HG03571 (cell line): ENCODE results near the gene PHLDB2.

Source experiments
- ATAC-seq: cut with Tn5 transposase; IDR thresholded peaks from one replicate; pipeline ENCODE4 v1.9.1; 2021; ENCODE audit not compliant: unreplicated experiment

Gene PHLDB2

GRCh38 chr3:111989061-111989678 lies 130.1 kb downstream of the PHLDB2 start:
- peak; percentile 79 for ATAC-seq

GRCh38 chr3:111993038-111993437 lies 134.0 kb downstream of the PHLDB2 start:
- no peak for ATAC-seq

- ATAC-seq, result no peak
Measured at GRCh38 chr3:111998636-111999483, 139.8 kb downstream of the PHLDB2 start, which contains the start of gene TAGLN3. Gene TAGLN3, plus strand, starts transcription at chr3:111998922. Its CDS starts 501 bp downstream, at chr3:111999423.

- ATAC-seq, result no peak
Measured at GRCh38 chr3:111999484-112000324, 140.6 kb downstream of the PHLDB2 start.

GRCh38 chr3:112000367-112000771 lies 141.3 kb downstream of the PHLDB2 start:
- ATAC-seq, result no peak

GRCh38 chr3:112000966-112001365 lies 141.9 kb downstream of the PHLDB2 start:
- ATAC-seq, result no peak

GRCh38 chr3:112001526-112001925 lies 142.5 kb downstream of the PHLDB2 start:
- no peak for ATAC-seq

GRCh38 chr3:112002096-112002971 lies 143.3 kb downstream of the PHLDB2 start:
- no peak for ATAC-seq

- ATAC-seq, result no peak
Measured at GRCh38 chr3:112003321-112004080, 144.4 kb downstream of the PHLDB2 start.

GRCh38 chr3:112004187-112004586 lies 145.1 kb downstream of the PHLDB2 start:
- no peak for ATAC-seq

GRCh38 chr3:112004669-112005068 lies 145.6 kb downstream of the PHLDB2 start:
- no peak for ATAC-seq

GRCh38 chr3:112005091-112005672 lies 146.1 kb downstream of the PHLDB2 start:
- ATAC-seq, result no peak

- no peak for ATAC-seq
Measured at GRCh38 chr3:112007633-112008032, 148.6 kb downstream of the PHLDB2 start.

- no peak for ATAC-seq
Measured at GRCh38 chr3:112009670-112010069, 150.6 kb downstream of the PHLDB2 start.

- no peak for ATAC-seq
Measured at GRCh38 chr3:112010636-112011035, 151.6 kb downstream of the PHLDB2 start.

GRCh38 chr3:112011376-112011940 lies 152.4 kb downstream of the PHLDB2 start:
- no peak for ATAC-seq

- ATAC-seq, result no peak
Measured at GRCh38 chr3:112012205-112012992, 153.3 kb downstream of the PHLDB2 start.
